H9 (cell line): ENCODE data around the gene DMXL1. TPM values are rescaled to one million over a fixed set of nuclear protein-coding genes. Genes with fewer than 3 reads are reported as not detected.

Experiments
- DNase-seq: peaks from one replicate; pipeline ENCODE4 v3.0.0-alpha.2; 2017
- H2AFZ ChIP-seq: one replicate; pipeline ENCODE4 v1.6.1; 2013; ENCODE audit warnings: mild to moderate bottlenecking, low read length, control low read depth, moderate library complexity
- H2AK5ac ChIP-seq: 2 replicates; pipeline ENCODE4 v1.6.1; 2013; ENCODE audit warnings: low read length, control low read depth, mixed read lengths; ENCODE audit not compliant: insufficient read length
- H2BK120ac ChIP-seq: one replicate; pipeline ENCODE4 v1.6.1; 2013; ENCODE audit warnings: low read depth, mild to moderate bottlenecking, low read length, control low read depth, inconsistent platforms; ENCODE audit not compliant: poor library complexity, severe bottlenecking
- H2BK12ac ChIP-seq: 2 replicates; pipeline ENCODE4 v1.6.1; 2013; ENCODE audit warnings: low read length, control low read depth, mixed read lengths, low read depth; ENCODE audit not compliant: insufficient read length
- H2BK15ac ChIP-seq: 2 replicates; pipeline ENCODE4 v1.6.1; 2013; ENCODE audit warnings: low read depth, low read length, control low read depth
- H2BK20ac ChIP-seq: one replicate; pipeline ENCODE4 v1.6.1; 2013; ENCODE audit warnings: low read depth, mild to moderate bottlenecking, low read length, control low read depth, inconsistent platforms; ENCODE audit not compliant: poor library complexity, severe bottlenecking
- H2BK5ac ChIP-seq: 2 replicates; pipeline ENCODE4 v1.6.1; 2013; ENCODE audit warnings: low read length, control low read depth, mixed read lengths; ENCODE audit not compliant: insufficient read length
- H3K14ac ChIP-seq: 2 replicates; pipeline ENCODE4 v1.6.1; 2013; ENCODE audit warnings: low read length, control low read depth; ENCODE audit not compliant: insufficient read depth
- H3K18ac ChIP-seq: 2 replicates; pipeline ENCODE4 v1.6.1; 2013; ENCODE audit warnings: low read depth, mild to moderate bottlenecking, mixed read lengths, low read length, control low read depth; ENCODE audit not compliant: insufficient read length
- H3K23ac ChIP-seq: 2 replicates; pipeline ENCODE4 v1.6.1; 2013; ENCODE audit warnings: low read length, control low read depth, mixed read lengths, low read depth; ENCODE audit not compliant: insufficient read length
- H3K23me2 ChIP-seq: 2 replicates; pipeline ENCODE4 v1.6.1; 2013; ENCODE audit warnings: low read depth, mild to moderate bottlenecking, mixed read lengths, low read length, control low read depth; ENCODE audit not compliant: insufficient read length, poor library complexity, severe bottlenecking
- H3K27ac ChIP-seq: 2 replicates; pipeline ENCODE4 v1.5.1; 2013; ENCODE audit warnings: low read length, control low read depth, mixed read lengths, low read depth; ENCODE audit not compliant: insufficient read length
- H3K27me3 ChIP-seq: 2 replicates; pipeline ENCODE4 v1.6.1; 2013; ENCODE audit warnings: low read length, control low read depth, inconsistent platforms; ENCODE audit not compliant: insufficient read depth
- H3K4ac ChIP-seq: 2 replicates; pipeline ENCODE4 v1.6.1; 2013; ENCODE audit warnings: low read depth, mild to moderate bottlenecking, control low read depth, inconsistent platforms, low read length, moderate library complexity
- H3K4me1 ChIP-seq: 2 replicates; pipeline ENCODE4 v1.6.1; 2013; ENCODE audit warnings: low read length, control low read depth, inconsistent platforms; ENCODE audit not compliant: insufficient read depth
- H3K4me2 ChIP-seq: 2 replicates; pipeline ENCODE4 v1.6.1; 2013; ENCODE audit warnings: low read length, control low read depth, mixed read lengths; ENCODE audit not compliant: insufficient read length, insufficient read depth
- H3K56ac ChIP-seq: 2 replicates; pipeline ENCODE4 v1.6.1; 2013; ENCODE audit warnings: low read depth, mild to moderate bottlenecking, mixed read lengths, low read length, control low read depth; ENCODE audit not compliant: insufficient read length
- H3K79me1 ChIP-seq: 2 replicates; pipeline ENCODE4 v1.6.1; 2013; ENCODE audit warnings: low read depth, mild to moderate bottlenecking, moderate library complexity, low read length, control low read depth, inconsistent platforms; ENCODE audit not compliant: insufficient read depth, poor library complexity, severe bottlenecking
- H3K79me2 ChIP-seq: 2 replicates; pipeline ENCODE4 v1.6.1; 2013; ENCODE audit warnings: low read length, control low read depth, inconsistent platforms; ENCODE audit not compliant: insufficient read depth
- H3K9ac ChIP-seq: 2 replicates; pipeline ENCODE4 v1.6.1; 2013; ENCODE audit warnings: low read length, control low read depth, mixed read lengths; ENCODE audit not compliant: insufficient read length; ENCODE audit errors: extremely low read depth
- H3K9me3 ChIP-seq: one replicate; pipeline ENCODE4 v1.6.1; 2013; ENCODE audit warnings: low read depth, low read length, inconsistent platforms; ENCODE audit not compliant: control insufficient read depth
- H3T11ph ChIP-seq: one replicate; pipeline ENCODE4 v1.6.1; 2013; ENCODE audit warnings: mild to moderate bottlenecking, low read length, control low read depth, inconsistent platforms
- H4K20me1 ChIP-seq: one replicate; pipeline ENCODE4 v1.6.1; 2013; ENCODE audit not compliant: control insufficient read depth, insufficient read length, insufficient read depth
- H4K5ac ChIP-seq: 2 replicates; pipeline ENCODE4 v1.6.1; 2013; ENCODE audit warnings: low read depth, mild to moderate bottlenecking, mixed read lengths, low read length, control low read depth; ENCODE audit not compliant: insufficient read length
- H4K8ac ChIP-seq: replicated peaks from 2 replicates; pipeline ENCODE4 v1.6.1; 2013; ENCODE audit warnings: low read length, control low read depth, mixed read lengths, low read depth; ENCODE audit not compliant: insufficient read length
- H4K91ac ChIP-seq: 2 replicates; pipeline ENCODE4 v1.6.1; 2013; ENCODE audit warnings: low read depth, mild to moderate bottlenecking, moderate library complexity, mixed read lengths, low read length, control low read depth; ENCODE audit not compliant: insufficient read length
- H3K27ac Mint-ChIP-seq, 3 experiments: 2 replicates in 2 of 3; 3 replicates in 1 of 3; pipeline ENCODE4 v1.8.0; 2020 to 2021; ENCODE audit warnings: mixed read lengths in 3 of 3, mild to moderate bottlenecking in 1 of 3, moderate library complexity in 1 of 3
- H3K27me3 Mint-ChIP-seq: 2 replicates; pipeline ENCODE4 v1.8.0; 2021; ENCODE audit warnings: low read depth, mild to moderate bottlenecking, moderate library complexity, mixed read lengths
- H3K36me3 Mint-ChIP-seq, 3 experiments: 2 replicates in 2 of 3; 3 replicates in 1 of 3; pipeline ENCODE4 v1.8.0; 2020 to 2021; ENCODE audit warnings: low read depth in 3 of 3, mixed read lengths in 3 of 3; ENCODE audit not compliant: insufficient read depth in 1 of 3
- H3K4me1 Mint-ChIP-seq, 2 experiments: 2 replicates each; pipeline ENCODE4 v1.8.0; 2020; ENCODE audit warnings: mixed read lengths in 2 of 2
- H3K4me3 Mint-ChIP-seq, 2 experiments: 2 replicates in 1 of 2; 3 replicates in 1 of 2; pipeline ENCODE4 v1.8.0; 2020 to 2021; ENCODE audit warnings: mild to moderate bottlenecking in 2 of 2, mixed read lengths in 2 of 2, moderate library complexity in 1 of 2
- H3K9me3 Mint-ChIP-seq, 2 experiments: 2 replicates in 1 of 2; 3 replicates in 1 of 2; pipeline ENCODE4 v1.8.0; 2020; ENCODE audit warnings: mild to moderate bottlenecking in 2 of 2, mixed read lengths in 2 of 2, moderate library complexity in 1 of 2
- total RNA-seq: library from RNA; stranded (reverse); gene quantifications from 2 replicates; pipeline ENCODE4 v1.2.1, GENCODE V29; 2021
- TF ChIP-seq, protein P1 (sequence below): fragments of 200-600 bp; sonication (generic); conservative IDR thresholded peaks from 3 replicates; pipeline ENCODE4 v1.8.0; 2021; ENCODE audit warnings: antibody characterized with exemption, mild to moderate bottlenecking

The DMXL1 gene
- total RNA-seq, 1 experiment from 2014 or later = 63.5 TPM

DNA sequence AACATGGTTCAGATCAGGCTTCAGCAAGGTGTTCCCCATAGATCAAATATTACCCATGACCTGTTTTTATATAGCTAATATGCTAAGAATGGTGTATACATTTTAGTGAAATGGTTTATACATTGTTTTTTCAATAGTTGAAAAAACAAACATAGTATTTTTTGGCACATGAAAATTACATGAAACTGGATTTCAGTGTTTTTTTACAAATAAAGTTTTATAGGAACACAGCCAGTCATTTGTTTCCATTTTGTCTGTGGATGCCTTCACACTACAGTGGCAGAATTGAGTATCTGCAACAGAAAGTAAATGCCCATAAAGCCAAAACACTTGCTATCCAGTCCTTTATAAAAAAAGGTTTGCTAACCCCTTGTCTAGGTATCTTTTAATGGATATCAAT is 150.4 kb downstream of the DMXL1 start:
- Histone ChIP-seq H3T11ph (no peak overlapping the region), H3K9ac (no peak overlapping the region), H4K5ac (no peak overlapping the region), H4K8ac (no peak overlapping the region), H2AFZ (no peak overlapping the region), H4K91ac (no peak overlapping the region), H3K56ac (no peak overlapping the region), H3K79me1 (no peaks in the 10 kb centered on the region), H2AK5ac (no peak overlapping the region), H3K23ac (no peak overlapping the region), H3K23me2 (no peaks in the 10 kb centered on the region), H2BK15ac (no peak overlapping the region), H3K4me1 (no peaks in the 10 kb centered on the region), H3K79me2 (no peaks in the 10 kb centered on the region), H2BK12ac (no peak overlapping the region), H3K4me2 (no peak overlapping the region), H2BK20ac (no peak overlapping the region), H3K27ac (no peak overlapping the region), H2BK120ac (no peak overlapping the region), H3K27me3 (no peaks in the 10 kb centered on the region), H3K18ac (no peak overlapping the region), H3K9me3 (no peaks in the 10 kb centered on the region), H3K4ac (no peak overlapping the region), H4K20me1 (no peaks in the 10 kb centered on the region), H3K14ac (no peak overlapping the region), H2BK5ac (no peak overlapping the region)
- H3K9me3 Mint-ChIP-seq = no peaks in the 10 kb centered on the region
- no peak overlapping the region for H3K27ac Mint-ChIP-seq
- peaks cover 2 to 18% (median 5%) of the 10 kb centered on the region in 3 experiments; a peak in 5 of 7 replicates for H3K36me3 Mint-ChIP-seq
- DNase-seq = no peak
- H3K4me3 Mint-ChIP-seq = no peak overlapping the region
- no peaks in the 10 kb centered on the region for H3K27me3 Mint-ChIP-seq
- TF ChIP-seq, protein P1, sequence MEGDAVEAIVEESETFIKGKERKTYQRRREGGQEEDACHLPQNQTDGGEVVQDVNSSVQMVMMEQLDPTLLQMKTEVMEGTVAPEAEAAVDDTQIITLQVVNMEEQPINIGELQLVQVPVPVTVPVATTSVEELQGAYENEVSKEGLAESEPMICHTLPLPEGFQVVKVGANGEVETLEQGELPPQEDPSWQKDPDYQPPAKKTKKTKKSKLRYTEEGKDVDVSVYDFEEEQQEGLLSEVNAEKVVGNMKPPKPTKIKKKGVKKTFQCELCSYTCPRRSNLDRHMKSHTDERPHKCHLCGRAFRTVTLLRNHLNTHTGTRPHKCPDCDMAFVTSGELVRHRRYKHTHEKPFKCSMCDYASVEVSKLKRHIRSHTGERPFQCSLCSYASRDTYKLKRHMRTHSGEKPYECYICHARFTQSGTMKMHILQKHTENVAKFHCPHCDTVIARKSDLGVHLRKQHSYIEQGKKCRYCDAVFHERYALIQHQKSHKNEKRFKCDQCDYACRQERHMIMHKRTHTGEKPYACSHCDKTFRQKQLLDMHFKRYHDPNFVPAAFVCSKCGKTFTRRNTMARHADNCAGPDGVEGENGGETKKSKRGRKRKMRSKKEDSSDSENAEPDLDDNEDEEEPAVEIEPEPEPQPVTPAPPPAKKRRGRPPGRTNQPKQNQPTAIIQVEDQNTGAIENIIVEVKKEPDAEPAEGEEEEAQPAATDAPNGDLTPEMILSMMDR = no peak
- no peaks in the 10 kb centered on the region for H3K4me1 Mint-ChIP-seq
